Sigmoid colon (tissue), 7 donors: Measurements from ENCODE around the gene PLA2G4F. TPM values are rescaled to one million over a fixed set of nuclear protein-coding genes. Genes with fewer than 3 reads are reported as not detected.

Experiments
- DNase-seq: peaks from one replicate; pipeline ENCODE4 v3.0.0-alpha.2; 2019
- H3K27ac ChIP-seq, 4 donors: fragments of 200-600 bp; sonication (generic); one replicate each; pipeline ENCODE4 v1.5.1; 2016 to 2019; ENCODE audit warnings: mild to moderate bottlenecking in 1 of 4
- H3K27me3 ChIP-seq, 3 donors: fragments of 200-600 bp; sonication (generic); one replicate each; pipeline ENCODE4 v1.5.1; 2019; ENCODE audit warnings: mild to moderate bottlenecking in 1 of 3
- H3K36me3 ChIP-seq, 4 donors: fragments of 200-600 bp; sonication (generic); one replicate each; pipeline ENCODE4 v1.5.1; 2016 to 2019
- H3K4me1 ChIP-seq, 4 donors: fragments of 200-600 bp; sonication (generic); one replicate each; pipeline ENCODE4 v1.5.1; 2017 to 2019
- H3K4me3 ChIP-seq, 4 donors: fragments of 200-600 bp; sonication (generic); one replicate each; pipeline ENCODE4 v1.5.1; 2017 to 2019; ENCODE audit warnings: mild to moderate bottlenecking in 2 of 4, moderate library complexity in 1 of 4
- H3K9me3 ChIP-seq, 4 donors: fragments of 200-600 bp in 3 of 4; sonication (generic) in 3 of 4; one replicate each; pipeline versions ENCODE4 v1.5.1 to v1.6.1; 2013 to 2019
- EP300 ChIP-seq, 4 donors: sonication (generic); formaldehyde crosslinking; IDR thresholded peaks; one replicate each; pipeline ENCODE4 v1.6.1; 2017; ENCODE audit warnings: antibody characterized with exemption in 4 of 4
- POLR2A ChIP-seq, 2 donors: fragments of 450-650 bp; IDR thresholded peaks; one replicate each; pipeline ENCODE4 v1.6.1; 2016; ENCODE audit warnings: antibody characterized with exemption in 2 of 2, mild to moderate bottlenecking in 2 of 2, moderate library complexity in 2 of 2
- POLR2AphosphoS5 ChIP-seq, 4 donors: sonication (generic); formaldehyde crosslinking; IDR thresholded peaks; one replicate each; pipeline ENCODE4 v1.6.1; 2017; ENCODE audit warnings: antibody characterized with exemption in 4 of 4
- WGBS, 2 donors: extraction: QIAGEN DNeasy Blood & Tissue Kit; methylation state at CpG; one replicate each; pipeline ENCODE4 v1.1.7; 2013; 5-methylcytosine and 5-hydroxymethylcytosine counted together
- intact Hi-C: fragments of 100-400 bp; cut with DNase I; formaldehyde crosslinking; loops from one replicate; pipeline ENCODE4 v1.15.1; 2023
- polyA plus RNA-seq, 3 donors: library from polyadenylated mRNA; stranded (reverse); fragments of 200-250 nt; gene quantifications; one replicate each; pipeline ENCODE4 v1.2.3, GENCODE V29; 2013
- total RNA-seq, 4 donors: library from RNA; depleted of rRNA; stranded (reverse); fragments of >200 nt; gene quantifications; one replicate each; pipeline ENCODE4 v1.1.0, GENCODE V29; 2016
- TF ChIP-seq, protein P1 (sequence below), 4 experiments: fragments of 450-650 bp in 3 of 4; fragments of 200-600 bp in 1 of 4; IDR thresholded peaks; one replicate each; pipeline ENCODE4 v1.5.1; 2016 to 2019; ENCODE audit warnings: antibody characterized with exemption in 4 of 4, mild to moderate bottlenecking in 3 of 4, moderate library complexity in 2 of 4
- donor health status: healthy with polysubstance abuse.
- donor health status: Bipolar disorder and iron deficiency.
- donor health status: healthy.

Gene PLA2G4F
- total and polyA plus RNA-seq, 7 donors = under 0.01 to 28.8 (median 7.2) TPM; not detected in 2

DNA sequence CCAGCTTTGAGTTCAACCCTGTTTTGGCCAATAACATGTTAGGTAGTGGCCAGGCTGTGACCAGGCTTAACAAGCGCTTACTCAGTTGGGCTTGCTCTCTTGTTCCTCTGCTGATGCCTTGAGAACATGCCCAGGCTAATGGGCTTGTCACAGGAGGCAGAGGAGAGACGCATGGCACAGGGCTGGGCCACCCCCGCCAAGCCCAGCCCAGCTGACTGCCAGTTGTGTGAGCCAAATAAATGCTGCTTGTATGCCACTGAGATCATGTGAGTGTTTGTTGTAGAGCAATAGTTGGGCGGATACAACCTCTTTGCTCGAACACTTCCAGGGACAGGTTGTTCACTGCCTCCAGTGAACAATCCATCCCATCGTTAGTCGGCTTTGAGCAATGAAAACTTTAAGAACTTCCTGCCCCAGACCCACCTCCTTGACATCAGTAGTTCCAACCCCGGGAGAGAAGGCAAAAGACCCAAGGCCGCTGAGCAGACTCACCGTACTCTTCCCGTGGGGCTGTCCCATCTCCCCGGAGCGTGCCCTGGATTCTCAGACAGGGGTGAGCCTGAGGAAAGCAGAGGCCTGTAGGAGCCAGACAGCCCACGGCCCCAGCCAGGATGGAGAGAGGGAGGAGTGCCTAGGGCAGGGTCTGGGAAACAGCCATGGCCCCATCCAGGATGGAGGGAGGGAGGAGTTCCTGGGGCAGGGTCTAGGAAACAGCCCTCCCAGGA is 4.1 kb downstream of the PLA2G4F start:
- TF ChIP-seq, protein P1, sequence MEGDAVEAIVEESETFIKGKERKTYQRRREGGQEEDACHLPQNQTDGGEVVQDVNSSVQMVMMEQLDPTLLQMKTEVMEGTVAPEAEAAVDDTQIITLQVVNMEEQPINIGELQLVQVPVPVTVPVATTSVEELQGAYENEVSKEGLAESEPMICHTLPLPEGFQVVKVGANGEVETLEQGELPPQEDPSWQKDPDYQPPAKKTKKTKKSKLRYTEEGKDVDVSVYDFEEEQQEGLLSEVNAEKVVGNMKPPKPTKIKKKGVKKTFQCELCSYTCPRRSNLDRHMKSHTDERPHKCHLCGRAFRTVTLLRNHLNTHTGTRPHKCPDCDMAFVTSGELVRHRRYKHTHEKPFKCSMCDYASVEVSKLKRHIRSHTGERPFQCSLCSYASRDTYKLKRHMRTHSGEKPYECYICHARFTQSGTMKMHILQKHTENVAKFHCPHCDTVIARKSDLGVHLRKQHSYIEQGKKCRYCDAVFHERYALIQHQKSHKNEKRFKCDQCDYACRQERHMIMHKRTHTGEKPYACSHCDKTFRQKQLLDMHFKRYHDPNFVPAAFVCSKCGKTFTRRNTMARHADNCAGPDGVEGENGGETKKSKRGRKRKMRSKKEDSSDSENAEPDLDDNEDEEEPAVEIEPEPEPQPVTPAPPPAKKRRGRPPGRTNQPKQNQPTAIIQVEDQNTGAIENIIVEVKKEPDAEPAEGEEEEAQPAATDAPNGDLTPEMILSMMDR (IDR thresholded peaks at IDR 0.05) = no peak
- TF ChIP-seq POLR2AphosphoS5 (IDR thresholded peaks at IDR 0.05) = no peak
- TF ChIP-seq EP300 (IDR thresholded peaks at IDR 0.05) = no peak
- TF ChIP-seq POLR2A (IDR thresholded peaks at IDR 0.05) = no peak
- H3K4me3 ChIP-seq = no peak overlapping the region
- H3K27me3 ChIP-seq = no peaks in the 10 kb centered on the region
- intact Hi-C loops = no loop called here
- no peaks in the 10 kb centered on the region for H3K4me1 ChIP-seq
- H3K9me3 ChIP-seq = no peaks in the 10 kb centered on the region
- no peak for DNase-seq
- no peaks in the 10 kb centered on the region for H3K36me3 ChIP-seq
- 57 to 86% methylated on average over 14 of the region's 14 CpGs for WGBS, 2 donors
- no peak overlapping the region for H3K27ac ChIP-seq

DNA sequence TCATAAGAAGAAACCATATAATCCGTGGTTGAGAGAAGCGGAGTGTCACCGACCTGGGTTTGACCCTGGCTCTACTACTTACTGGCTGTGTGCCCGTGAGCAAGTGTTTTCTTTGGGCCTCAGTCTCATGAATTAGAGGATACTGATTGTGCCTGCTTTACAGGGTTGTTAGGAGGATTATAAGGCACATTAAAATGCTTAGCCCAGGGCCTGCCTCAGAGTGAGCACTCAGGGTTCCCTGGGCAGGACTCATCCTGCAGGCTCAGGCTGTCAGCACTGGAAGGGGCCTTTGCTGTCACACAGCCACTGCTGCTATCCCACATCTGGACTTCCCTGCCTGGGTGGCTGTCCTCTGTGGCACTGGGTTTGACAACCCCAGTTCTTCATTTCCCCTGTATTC is 4.7 kb downstream of the PLA2G4F start:
- Histone ChIP-seq H3K27ac (no peak overlapping the region), H3K9me3 (no peaks in the 10 kb centered on the region), H3K27me3 (no peaks in the 10 kb centered on the region), H3K4me1 (no peaks in the 10 kb centered on the region), H3K4me3 (no peak overlapping the region), H3K36me3 (no peaks in the 10 kb centered on the region)
- TF ChIP-seq EP300 (IDR thresholded peaks at IDR 0.05) (no peak), POLR2AphosphoS5 (IDR thresholded peaks at IDR 0.05) (no peak)
- TF ChIP-seq, protein P1 (IDR thresholded peaks at IDR 0.05) = no peak
- 31 to 67% methylated on average over 4 of the region's 4 CpGs for WGBS, 2 donors
- no peak for DNase-seq
- intact Hi-C loops = no loop called here

DNA sequence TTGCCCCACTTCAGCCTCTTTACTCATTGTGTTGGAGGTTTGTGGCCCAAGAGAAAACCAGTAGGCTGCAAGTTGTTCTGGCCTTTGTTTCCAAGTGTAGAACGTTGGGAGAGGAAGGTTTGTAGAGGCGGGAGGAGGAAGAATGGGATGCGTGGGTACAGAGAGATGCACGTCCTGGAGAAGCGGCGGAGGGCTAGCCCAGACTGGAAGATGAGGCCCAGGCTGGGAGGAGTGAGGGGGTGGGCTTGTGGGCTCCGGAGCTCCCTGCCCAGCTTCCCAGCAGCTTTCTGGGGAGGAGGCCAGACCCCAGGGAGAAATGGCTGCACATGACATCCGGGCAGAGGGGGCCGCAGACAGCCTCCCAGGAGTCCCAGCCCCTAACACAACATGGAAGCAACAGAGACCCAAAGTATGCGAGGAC is 5.3 kb downstream of the PLA2G4F start:
- no peak overlapping the region for H3K27ac ChIP-seq
- H3K4me3 ChIP-seq = no peak overlapping the region
- no peaks in the 10 kb centered on the region for H3K9me3 ChIP-seq
- intact Hi-C loops = no loop called here
- 88 to 90% methylated on average over 10 of the region's 10 CpGs for WGBS, 2 donors
- TF ChIP-seq EP300 (IDR thresholded peaks at IDR 0.05) = no peak
- no peak for TF ChIP-seq POLR2A (IDR thresholded peaks at IDR 0.05)
- DNase-seq = no peak
- no peaks in the 10 kb centered on the region for H3K4me1 ChIP-seq
- H3K36me3 ChIP-seq = no peaks in the 10 kb centered on the region
- no peaks in the 10 kb centered on the region for H3K27me3 ChIP-seq

DNA sequence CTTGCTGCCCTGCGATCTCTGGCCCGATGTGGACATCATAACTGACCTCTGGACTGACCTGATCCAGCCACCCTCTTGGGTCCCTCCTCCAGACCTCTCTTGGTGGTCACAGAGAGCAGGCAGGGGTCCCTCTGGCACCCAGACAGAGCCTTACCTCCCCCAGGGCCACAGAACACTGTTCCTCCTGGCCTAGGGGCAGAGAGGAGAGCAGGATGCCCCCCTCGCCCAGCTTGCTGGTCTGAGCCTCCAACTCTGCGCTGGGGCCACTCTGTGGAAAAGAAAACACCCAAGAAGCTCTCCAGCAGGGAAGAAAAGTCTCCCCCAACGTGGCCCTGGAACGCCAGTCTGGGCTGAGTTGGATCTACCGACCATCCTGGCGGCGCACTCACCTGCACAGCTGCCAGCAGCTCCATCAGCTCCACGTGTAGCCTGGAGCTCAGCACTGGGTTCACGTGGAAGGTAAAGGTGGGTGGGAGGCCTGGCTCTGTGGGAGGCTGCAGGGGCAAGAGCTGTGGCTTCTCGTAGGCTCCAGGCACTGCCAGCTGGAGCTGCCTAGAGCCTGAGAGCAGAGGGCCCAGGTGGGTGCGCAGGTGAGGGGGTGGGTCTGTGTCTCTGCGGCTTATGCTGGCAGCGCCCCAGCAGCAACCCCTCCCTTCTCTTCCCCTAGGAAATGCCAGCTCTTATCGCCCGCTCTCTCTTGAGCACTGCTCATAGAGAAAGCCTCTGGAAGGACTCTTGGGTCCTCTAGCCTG is 6.0 kb downstream of the PLA2G4F start:
- intact Hi-C loops = no loop called here
- H3K9me3 ChIP-seq = no peaks in the 10 kb centered on the region
- H3K27me3 ChIP-seq = no peaks in the 10 kb centered on the region
- H3K4me3 ChIP-seq = no peak overlapping the region
- no peaks in the 10 kb centered on the region for H3K36me3 ChIP-seq
- no peaks in the 10 kb centered on the region for H3K4me1 ChIP-seq
- TF ChIP-seq EP300 (IDR thresholded peaks at IDR 0.05) = no peak
- no peak for TF ChIP-seq POLR2A (IDR thresholded peaks at IDR 0.05)
- TF ChIP-seq POLR2AphosphoS5 (IDR thresholded peaks at IDR 0.05) = no peak
- TF ChIP-seq, protein P1 (IDR thresholded peaks at IDR 0.05) = no peak
- no peak for DNase-seq
- H3K27ac ChIP-seq = no peak overlapping the region
- 91 to 92% methylated on average over 17 of the region's 17 CpGs for WGBS, 2 donors

DNA sequence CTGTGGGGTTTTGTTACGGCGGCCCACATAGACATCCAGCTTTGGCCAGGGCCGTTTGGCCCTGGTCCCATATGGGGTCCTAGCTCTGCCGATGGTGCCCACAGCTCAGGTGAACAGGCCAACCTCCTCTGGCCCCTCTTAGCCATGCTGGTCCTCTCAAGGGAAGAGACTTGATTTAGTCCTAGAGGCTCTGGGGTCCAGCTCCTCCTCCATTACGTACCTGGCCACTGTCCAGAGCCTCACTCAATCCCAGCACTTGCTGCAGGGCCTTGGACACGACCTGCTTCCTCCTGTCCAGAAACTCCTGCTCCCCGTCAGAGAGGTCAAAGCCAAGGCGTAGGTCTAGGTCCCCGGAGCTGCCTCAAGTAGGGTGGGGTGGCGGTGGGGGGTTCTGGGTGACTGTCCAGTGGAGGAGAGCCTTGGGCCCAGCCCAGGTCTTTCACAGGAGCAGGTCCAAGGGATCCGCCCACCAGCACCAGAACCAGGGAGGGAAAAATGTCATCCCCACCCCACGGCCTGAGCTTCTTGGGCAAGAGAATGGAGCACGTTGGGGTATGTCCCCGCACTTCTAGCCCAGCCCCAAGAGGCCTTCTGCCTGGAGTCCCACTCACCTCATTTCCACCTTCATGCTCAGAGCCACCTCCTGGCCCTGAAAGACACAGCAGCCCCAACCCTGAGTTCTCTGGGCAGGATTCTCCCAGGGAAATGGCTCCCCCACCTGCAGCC is 6.8 kb downstream of the PLA2G4F start:
- intact Hi-C loops = no loop called here
- H3K4me3 ChIP-seq = no peak overlapping the region
- TF ChIP-seq EP300 (IDR thresholded peaks at IDR 0.05) = no peak
- TF ChIP-seq POLR2A (IDR thresholded peaks at IDR 0.05) = no peak
- no peak for TF ChIP-seq POLR2AphosphoS5 (IDR thresholded peaks at IDR 0.05)
- TF ChIP-seq, protein P1 (IDR thresholded peaks at IDR 0.05) = no peak
- no peak for DNase-seq
- no peaks in the 10 kb centered on the region for H3K9me3 ChIP-seq
- no peaks in the 10 kb centered on the region for H3K27me3 ChIP-seq
- no peaks in the 10 kb centered on the region for H3K4me1 ChIP-seq
- no peaks in the 10 kb centered on the region for H3K36me3 ChIP-seq
- no peak overlapping the region for H3K27ac ChIP-seq
- WGBS, 2 donors = 89 to 92% methylated on average over 14 of the region's 14 CpGs
